Kidney tubule cell (primary cell): ENCODE measurements around the gene CDC25A.

Experiments used
- DNase-seq: peaks from one replicate; pipeline ENCODE4 v3.0.0-alpha.2; 2018; ENCODE audit warnings: low spot score

Gene CDC25A

DNA sequence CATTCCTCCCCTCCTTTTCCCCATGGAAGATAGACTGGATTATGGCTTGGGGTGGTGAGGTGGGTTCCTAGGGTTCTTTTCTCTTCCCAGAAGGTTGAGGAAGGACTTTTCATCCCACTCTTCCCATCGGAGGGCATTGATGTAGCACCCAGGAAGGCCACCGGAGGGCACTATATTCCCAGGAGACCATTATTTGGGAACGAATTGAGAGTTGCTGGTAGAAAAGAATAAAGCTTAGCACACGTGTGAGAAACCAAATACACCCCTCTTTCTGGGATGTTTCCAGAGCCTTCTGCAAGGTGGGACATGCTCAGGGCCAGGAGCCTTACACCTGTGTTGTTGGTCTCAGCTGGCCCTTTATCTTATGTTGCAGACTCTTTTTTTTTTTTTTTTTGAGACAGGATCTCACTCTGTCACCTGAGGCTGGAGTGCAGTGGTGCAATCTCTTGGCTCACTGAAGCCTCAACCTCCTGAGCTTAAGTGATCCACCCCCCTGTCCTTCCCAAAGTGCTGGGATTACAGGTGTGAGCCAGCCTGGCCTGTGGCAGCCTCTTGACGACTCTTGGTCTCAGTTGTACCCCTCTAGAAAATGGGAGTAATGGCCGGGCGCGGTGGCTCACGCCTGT lies 6.3 kb upstream of the CDC25A start:
- DNase-seq, result peak; percentile 58

DNA sequence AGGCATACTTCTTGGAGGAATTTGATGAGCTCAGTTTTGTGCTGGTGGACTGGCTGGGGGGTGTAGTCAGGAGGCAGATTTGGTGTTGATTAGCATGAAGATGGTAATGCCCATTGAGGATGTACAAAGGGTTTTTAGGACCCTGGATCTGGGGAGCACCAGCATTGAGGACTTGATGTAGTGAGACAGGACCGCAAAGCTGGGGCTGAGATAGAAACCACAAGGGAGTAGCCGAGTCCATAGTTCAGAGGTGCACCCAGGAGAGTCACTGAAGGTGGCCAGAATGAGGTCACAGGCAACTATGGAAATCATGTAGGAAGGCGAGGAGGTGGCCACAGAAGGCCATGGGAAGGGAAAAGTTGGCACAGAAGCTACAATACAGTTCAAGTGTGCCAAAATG lies 2.7 kb upstream of the CDC25A start:
- no peak for DNase-seq

DNA sequence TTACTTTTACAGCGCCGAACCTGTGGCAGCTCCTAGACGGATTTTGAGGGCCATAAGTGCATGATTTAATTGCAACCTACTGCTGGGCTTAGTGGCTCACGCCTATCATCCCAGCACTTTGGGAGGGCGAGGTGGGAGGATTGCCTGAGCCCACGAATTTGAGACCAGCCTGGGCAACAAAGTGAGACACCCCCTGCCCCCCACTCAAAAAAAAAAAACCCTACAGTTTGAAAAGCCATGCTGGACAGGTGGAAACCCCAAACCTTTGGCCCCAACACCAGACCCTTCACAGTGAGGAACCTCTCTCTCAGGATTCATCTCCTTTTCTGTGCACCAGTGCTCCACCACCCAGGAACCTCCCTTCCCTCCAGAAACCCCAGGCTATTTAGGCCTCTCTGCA lies 1.1 kb upstream of the CDC25A start:
- no peak for DNase-seq

DNA sequence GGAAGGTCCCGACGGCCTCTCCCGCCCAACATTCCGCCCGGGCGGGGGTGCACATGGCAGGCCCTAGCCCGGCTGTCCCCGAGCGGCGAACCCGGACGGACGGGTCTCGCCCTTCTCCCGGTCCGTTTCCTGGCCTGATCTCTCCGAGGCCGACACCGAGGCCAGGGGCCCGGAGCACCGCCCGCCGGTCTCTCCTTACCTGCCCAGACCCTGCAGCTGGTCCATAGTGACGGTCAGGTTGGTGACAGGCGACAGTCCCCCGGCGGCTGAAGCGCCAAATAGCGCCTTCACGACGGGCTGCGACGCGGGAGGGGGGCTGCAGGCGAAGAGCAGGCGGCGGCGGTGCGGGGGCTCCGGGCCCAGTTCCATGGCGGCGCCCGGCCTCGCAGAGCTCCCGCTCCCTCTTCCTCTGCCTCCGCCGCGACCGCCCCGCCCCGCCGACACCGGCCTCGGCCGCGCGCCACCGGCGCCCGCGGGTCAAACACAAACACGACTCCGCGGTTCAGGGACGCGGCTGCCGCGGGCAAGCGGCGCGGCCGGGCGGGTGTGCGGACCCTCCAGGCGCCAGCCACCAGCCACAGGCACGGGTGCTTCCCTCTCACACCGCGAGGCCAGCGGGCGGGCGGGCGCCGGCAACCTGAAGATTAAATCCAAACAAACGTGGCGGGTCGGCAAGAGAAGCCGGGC lies 495 bp downstream of the CDC25A start:
- DNase-seq, result no peak

DNA sequence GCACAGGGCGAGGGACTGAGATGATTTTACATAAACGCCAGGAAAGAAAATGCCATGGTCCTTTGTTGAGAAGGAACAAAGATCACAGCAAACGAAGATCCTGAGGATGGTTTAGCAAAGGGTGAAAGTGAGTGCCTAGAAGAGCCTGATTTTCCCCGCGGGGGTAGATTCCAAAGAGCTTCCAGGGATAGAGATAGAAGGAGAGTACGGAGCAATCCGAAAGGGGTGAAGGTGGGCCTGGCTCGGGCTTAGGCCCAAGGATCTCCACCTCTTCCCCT lies 977 bp downstream of the CDC25A start:
- DNase-seq, result peak; percentile 22

DNA sequence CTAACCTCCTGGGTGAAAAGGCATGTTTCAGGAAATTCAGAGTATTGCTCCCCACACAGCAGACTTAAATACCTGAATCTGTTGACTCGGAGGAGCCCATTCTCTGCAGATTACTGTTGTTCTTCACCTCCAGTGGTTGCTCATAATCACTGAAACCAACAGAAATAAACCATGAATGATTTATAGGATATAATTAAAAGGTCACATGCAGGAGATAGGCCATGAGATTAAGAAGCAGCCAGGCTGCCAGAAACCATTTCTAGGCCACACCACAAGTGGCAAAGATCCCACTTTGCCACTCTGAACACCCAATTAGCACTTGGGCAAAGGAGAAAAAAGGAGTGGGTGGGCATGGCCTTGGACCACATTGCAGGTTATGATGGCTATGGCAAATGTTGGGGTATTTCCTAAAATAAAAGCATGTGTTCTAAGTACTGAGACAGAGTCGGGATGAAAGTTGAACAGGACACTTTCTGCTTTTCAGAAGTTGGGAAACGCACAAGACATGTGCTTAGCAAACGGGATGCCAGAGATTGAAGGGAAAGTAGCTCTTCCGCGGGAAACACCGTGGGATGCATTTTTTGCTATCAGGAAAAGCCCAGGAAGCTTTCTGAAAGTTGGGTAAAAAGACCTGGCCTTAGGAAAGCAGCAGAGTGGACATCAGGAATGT lies 1.5 kb downstream of the CDC25A start:
- DNase-seq, result no peak

DNA sequence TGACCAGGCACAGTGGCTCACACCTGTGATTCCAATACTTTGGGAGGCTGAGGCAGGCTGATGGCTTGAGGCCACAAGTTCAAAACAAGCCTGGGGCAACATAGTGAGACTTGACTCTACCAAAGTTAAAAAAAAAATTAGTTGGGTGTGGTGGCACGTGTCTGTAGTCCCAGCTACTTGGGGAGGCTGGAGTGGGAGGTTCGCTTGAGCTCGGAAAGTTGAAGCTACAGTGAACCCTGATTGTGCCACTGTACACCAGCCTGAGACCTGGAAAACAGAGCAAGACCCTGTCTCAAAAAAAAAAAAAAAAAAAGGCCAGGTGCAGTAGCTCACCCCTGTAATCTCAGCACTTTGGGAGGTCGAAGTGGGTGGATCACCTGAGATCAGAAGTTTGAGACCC lies 3.1 kb downstream of the CDC25A start:
- DNase-seq, result no peak

DNA sequence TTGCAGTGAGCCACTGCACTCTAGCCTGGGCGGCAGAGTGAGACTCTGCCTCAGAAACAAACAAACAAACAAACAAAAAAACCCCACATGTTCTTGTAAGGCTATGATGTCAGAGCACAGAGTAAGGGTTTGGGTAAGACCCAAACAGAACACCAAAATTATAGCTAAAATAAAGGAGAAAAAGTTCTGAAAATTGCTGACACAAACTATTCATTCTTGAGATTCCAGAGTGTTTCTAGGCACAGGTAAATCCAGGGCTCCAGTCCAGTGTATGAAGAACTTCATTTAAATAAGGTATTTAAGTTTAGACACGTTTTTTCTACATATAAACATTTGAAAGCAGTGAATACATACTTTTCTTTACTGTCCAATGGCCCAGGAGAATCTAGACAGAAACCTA lies 3.9 kb downstream of the CDC25A start:
- no peak for DNase-seq

DNA sequence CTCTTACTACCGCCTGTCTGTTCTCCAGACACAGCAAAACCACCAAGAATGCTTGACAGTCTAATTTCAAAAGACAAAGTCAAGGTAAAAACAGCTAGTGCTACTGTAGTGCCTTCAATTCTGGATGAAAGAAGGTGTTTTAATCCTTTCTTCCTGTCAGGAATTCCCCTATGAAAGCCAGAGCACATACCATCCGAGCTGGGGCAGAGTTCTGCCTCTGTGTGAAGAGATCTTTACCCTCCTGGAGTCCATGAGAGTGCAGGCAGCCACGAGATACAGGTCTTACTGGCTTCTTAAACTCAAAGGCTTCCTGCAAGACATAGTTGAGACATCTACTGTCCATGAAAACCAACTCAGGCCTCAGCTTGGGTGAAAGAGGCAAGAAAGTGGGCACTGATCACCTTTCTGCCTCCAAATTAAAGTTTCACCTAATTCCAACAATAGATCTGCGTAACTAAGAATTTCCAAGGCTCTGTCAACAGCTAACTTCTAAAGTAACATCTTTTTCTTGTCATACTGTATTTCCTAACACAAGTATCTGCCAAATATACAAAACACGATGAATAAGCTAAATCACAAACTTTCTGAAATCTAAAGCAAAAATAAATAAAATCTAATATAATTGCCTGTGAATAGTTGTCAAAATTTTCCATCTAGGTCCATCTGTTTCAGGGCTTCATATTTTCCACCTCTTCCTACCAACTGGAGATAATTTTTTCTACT lies 7.5 kb downstream of the CDC25A start:
- DNase-seq, result peak; percentile 19

DNA sequence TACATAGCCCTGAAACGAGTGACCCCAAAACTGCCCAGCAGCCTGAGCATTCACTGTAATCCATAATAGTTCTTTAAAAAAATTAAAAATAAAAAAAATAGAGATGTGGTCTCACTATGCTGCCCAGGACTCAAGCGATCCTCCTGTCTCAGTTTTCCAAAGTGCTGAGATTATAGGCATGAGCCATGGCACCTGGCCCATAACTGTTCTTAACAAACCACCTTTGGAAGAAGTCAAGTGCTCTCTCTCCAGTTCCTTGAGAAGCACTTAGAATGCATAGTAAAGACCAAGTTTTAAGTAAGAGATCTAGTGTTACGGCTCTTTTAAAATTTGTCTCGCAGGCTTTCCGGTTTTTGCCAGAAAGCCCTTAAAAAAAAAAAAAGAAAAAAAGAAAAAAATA lies 8.2 kb downstream of the CDC25A start:
- DNase-seq, result no peak

DNA sequence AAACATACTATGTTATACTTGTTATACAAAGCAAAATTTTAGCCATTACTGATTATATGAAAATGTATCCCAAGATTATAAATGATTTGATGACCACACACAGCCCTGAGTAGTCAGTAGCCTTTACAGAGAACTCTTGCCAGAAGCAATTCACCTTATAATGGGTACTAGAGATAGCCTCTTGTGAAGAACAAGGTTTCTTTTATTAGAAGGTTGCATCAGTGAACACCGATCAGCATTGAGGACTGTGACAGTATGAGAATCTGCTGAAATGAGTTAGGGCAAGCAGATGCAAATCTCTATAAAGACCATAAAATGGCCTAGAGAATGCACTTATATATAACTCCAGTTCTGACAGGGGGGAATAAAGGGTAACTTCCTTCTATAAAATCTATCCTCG lies 10.1 kb downstream of the CDC25A start:
- DNase-seq, result no peak

DNA sequence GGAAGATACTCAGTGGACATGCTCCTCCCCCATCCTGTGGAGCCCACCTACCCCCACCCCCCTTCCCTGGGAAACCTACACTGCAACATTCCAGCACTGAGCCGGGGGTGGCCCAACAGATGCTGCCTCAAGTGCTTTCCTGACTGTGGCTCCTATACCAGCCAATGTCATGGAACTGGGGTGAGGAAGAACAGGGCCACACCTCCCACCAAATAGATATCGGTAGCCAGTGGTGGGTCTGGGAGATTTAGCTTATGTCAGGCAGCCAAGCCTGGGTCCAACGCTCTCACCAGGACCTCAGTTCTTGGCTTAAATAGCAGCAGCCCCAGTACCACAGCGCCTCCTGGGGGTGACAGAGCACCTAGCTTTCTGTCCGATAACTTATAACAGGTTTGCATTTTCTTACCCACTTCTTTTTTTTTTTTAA lies 30.3 kb downstream of the CDC25A start:
- DNase-seq, result peak; percentile 43

DNA sequence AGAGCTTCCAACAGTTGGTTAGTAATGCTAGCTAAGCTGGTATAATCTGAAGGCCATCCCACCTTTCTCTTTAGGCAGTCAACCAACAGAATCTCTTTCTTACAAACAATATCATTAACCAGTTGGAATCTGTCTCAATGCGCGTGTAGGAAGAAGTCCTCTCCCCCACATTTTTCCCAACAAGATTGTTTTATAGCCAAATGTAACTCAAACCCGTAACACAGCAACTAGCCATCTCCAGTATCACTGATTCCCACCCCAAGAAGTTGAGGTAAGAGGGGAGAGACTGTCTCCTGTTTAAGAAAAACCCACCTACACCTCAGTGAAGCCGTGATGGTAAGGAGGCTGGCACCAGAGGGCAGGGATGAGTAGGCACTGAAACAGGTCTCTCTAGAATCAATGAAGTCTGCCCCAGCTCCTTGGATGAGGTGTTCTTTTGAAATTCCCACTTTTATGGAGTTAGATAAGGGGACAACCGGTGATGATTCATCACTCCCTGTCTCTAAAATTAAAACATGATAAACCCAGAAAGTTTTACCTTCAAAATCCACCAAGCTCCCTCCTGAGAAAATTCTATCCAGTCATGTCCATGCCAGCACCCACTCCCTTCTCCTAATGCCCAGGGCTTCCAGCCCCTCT lies 30.9 kb downstream of the CDC25A start:
- peak; percentile 44 for DNase-seq

DNA sequence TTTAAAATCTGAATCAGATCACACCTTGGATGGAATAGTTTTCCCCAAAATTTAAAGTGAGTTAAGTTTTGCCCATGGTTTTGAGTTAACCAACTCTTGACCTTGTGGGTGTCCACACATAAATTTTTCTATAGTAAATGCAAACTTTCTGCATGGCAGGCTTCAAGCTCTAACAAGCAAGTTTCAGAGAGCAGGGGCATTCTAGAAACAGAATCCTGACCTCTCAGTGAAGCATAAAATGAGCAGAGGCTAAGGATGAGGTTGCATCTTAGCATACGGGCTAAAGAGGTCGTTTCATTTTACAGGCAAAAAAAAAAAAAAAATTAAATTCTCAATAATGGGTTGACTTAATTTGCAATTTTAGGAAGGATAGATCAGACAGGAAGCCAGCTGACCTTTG lies 32.1 kb downstream of the CDC25A start:
- DNase-seq, result no peak

DNA sequence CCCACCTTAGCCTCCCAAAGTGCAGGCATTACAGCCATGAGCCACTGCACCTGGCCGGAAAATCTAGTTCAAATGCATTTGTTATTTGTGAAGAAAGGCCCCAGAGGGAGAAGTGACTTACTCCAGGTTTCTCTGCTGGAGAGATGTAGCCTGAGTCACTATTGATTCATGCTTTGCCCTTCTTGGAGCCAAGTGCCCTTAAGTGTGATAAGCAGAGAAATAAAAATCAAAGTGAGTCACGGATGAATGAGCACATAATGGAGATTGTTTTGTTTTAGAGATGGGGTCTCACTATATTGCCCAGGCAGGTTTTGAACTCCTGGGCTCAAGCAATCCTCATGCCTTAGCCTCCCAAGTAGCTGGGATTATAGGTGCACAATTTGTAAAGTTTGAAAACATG lies 33.1 kb downstream of the CDC25A start:
- DNase-seq, result peak; percentile 86

DNA sequence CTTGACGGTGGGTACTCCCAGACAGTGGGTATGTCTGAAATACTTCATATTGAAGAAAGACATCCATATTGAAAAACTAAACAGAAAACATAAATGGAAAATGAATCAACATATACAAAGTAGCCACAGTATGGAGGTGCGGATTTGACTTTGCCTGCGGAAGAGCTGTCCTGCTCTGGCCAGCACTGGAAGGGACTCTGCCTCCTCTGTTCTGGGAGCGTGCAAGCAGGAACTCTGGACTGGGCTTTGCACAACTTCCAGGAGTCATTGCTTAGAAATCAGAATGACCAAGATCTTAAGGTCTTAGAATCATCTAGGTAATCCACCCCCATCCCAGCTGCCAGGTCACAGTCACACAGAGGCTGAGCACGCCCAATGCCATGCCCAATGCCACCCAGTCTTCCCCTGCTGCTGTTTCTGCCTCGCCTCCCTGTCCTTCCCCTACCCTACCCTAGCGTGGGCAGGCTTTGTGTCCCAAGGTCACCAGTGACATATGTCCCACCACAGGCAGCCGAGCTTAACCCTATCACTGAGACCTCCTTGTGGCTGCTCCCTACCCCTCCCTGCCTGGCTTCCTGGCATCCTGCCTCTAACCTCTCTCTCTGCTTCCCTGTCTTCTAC lies 36.3 kb downstream of the CDC25A start:
- no peak for DNase-seq

DNA sequence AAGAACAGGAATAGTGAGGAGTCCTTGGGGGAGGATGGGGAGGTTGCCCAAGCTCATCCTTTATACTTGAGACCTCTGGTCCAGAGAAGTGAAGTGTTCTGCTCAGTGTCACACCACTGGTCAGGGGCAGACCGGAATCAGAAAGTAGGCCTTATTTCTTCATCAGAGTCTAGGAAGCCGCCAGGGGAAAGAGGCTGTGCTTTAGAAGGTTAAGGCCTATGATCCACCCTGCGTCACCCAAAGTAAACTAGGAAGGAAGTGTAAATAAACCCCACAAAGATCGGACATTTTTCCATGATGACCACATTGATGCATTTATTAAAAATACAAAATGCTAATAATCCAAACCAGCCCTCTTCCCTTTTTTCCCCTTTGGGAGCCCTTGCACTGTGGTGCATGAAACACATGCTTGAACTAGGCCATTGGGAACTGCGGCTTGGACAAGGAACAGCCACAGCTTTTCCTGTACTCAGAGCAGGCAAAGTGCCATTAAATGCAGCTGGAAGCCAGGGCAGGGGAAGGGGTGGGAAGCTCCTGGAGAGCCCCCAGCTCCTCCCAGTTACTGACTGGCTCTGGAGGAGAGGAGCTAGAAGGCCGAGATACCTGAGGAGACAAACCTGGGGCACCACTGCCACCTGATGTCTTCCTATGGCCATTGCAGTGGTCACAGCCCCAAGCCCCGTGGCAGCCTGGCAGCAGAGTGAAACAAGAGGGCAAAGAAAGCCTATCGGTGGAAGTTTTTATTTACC lies 37.0 kb downstream of the CDC25A start:
- peak; percentile 84 for DNase-seq

DNA sequence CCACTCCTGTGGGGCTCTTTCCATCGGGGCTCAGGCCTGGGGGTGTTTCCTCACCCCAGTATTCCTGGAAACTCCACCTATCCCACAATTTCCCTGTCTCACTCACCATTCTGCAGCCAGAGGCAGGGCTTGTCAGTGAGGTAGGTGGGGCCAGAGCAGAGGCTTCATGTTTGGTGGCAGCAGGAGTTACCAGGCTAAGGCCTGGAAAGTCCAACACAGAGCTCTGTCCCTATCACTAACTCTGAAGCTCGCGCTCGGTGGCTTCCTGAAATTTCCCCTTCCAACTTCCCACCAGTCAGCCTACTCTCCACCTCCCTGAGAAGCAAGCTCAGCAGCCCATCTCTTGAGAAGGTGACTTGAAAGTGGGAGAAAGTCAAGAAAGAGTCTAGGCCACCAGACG lies 44.2 kb downstream of the CDC25A start:
- DNase-seq, result no peak

DNA sequence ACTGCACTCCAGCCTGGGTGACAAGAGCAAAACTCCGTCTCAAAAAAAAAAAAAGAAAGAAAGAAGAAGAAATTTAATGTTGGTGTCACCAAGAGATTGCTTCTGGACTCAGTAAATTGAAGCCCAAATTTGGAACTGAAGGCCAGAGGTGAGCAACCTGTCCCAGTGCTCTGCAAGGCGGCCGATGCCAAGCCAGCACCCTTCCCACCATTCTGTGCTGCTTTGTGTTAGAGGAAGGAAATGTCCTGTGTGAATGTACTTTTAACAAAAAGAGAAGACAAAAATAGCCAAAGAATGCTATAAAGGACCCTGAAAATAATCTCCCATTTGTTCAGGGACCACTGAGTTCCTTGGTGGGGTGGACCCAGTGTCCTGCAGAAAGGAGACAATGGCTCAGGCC lies 44.6 kb downstream of the CDC25A start:
- no peak for DNase-seq

DNA sequence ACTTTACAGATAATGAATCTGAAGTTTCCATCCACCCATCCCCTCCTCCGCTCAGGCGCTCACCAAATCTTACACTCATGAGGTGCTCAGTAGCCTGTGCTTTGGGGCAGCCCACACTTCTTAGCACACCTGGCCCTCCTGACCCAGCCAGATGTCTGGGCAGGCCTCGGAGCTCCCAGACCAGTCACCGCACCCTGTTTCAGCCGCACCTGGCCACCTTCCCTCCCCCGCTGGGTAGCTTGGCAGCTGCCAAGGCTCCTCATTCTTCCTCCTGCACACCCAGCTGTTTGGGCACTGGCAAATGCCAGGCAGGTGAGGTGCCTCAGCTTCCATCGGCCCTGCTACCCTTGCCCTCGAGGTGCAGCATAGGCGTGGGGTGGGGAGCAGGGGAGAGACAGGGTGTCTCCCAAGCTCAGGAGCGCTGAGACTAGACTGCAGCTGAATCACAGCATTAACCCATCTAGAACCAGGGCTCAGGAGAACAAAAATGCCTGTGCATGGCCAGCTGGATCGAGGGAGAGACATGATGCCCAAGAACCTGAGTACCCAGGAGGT lies 45.8 kb downstream of the CDC25A start:
- DNase-seq, result no peak

DNA sequence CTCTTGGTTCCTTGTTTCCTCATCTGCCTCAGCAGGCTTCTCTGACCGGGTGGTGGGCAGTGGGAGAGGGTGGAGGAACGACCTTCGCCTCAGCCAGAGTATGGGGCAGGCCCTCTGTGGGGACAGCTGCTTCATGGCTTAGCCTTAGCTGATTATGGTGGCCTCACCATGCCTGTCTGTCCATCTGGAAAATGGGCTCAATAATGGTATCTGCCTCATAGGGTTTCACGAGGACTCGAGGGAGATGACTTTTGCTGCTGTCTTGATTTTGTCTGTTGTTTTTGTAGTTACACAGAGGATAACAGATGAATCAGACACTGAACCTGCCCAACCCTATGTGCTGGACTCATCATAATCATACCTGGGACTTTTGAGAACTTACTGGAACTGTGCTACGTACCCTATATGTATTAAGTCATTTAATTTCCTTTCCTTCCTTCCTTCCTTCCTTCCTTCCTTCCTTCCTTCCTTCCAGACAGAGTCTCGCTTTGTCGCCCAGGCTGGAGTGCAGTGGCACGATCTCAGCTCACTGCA lies 46.5 kb downstream of the CDC25A start:
- no peak for DNase-seq
